Caki2 (cell line): ENCODE measurements around the gene LARGE1. TPM values are rescaled to one million over a fixed set of nuclear protein-coding genes. Genes with fewer than 3 reads are reported as not detected.

ENCODE experiments used
- DNase-seq: peaks from one replicate; pipeline ENCODE4 v3.0.0-alpha.2; 2015; ENCODE audit warnings: low read depth
- in situ Hi-C: cut with HindIII; loops from 2 replicates; pipeline ENCODE4 v1.10.0; 2016; ENCODE audit warnings: low sequenced_read_pairs, low pct_unique_long_range_greater_than_20kb, mixed read lengths
- total RNA-seq: library from RNA; depleted of rRNA; stranded (reverse); fragments of >200 nt; shearing (Covaris generic); gene quantifications from 2 replicates; pipeline ENCODE4 v1.2.3, GENCODE V29; 2014; ENCODE audit warnings: low replicate concordance; rRNA removed

LARGE1 gene
- 9.7 and 15.0 TPM in 2 replicates for total RNA-seq

- no peak for DNase-seq
- in situ Hi-C loops: no loop called here
These were observed at the start of gene LARGE1 for GRCh38 chr22:33920197-33920540. Gene LARGE1, minus strand, starts transcription at chr22:33920476.

- peak; percentile 67 for DNase-seq
- in situ Hi-C loops: no loop called here
These were observed 48.8 kb upstream of the LARGE1 start for GRCh38 chr22:33969045-33969444.

GRCh38 chr22:33964121-33964520 is 43.8 kb upstream of the LARGE1 start:
- in situ Hi-C loops: no loop called here
- DNase-seq: no peak

GRCh38 chr22:33962409-33962808 is 42.1 kb upstream of the LARGE1 start:
- no peak for DNase-seq
- in situ Hi-C loops: no loop called here

- no peak for DNase-seq
- in situ Hi-C loops: no loop called here
These were observed 38.5 kb upstream of the LARGE1 start for GRCh38 chr22:33958741-33959140.

GRCh38 chr22:33957086-33957485 is 36.8 kb upstream of the LARGE1 start:
- in situ Hi-C loops: no loop called here

GRCh38 chr22:33952776-33953175 is 32.5 kb upstream of the LARGE1 start:
- DNase-seq: no peak
- in situ Hi-C loops: no loop called here

More at GRCh38 chr22:33957086-33957485, 36.8 kb upstream of the LARGE1 start:
- DNase-seq: no peak

- DNase-seq: no peak
- in situ Hi-C loops: no loop called here
These were observed 20.5 kb upstream of the LARGE1 start for GRCh38 chr22:33940741-33941140.

GRCh38 chr22:33932997-33933396 is 12.7 kb upstream of the LARGE1 start:
- peak; percentile 35 for DNase-seq
- in situ Hi-C loops: no loop called here

GRCh38 chr22:33931406-33931805 is 11.1 kb upstream of the LARGE1 start:
- DNase-seq: no peak
- in situ Hi-C loops: no loop called here

- in situ Hi-C loops: no loop called here
- no peak for DNase-seq
These were observed 7.5 kb upstream of the LARGE1 start for GRCh38 chr22:33927752-33928151.

- no peak for DNase-seq
- in situ Hi-C loops: no loop called here
These were observed 4.9 kb upstream of the LARGE1 start for GRCh38 chr22:33925194-33925593.

- in situ Hi-C loops: no loop called here
- DNase-seq: peak; percentile 56
These were observed 3.5 kb upstream of the LARGE1 start for GRCh38 chr22:33923660-33924246.

GRCh38 chr22:33923033-33923432 is 2.8 kb upstream of the LARGE1 start:
- in situ Hi-C loops: no loop called here
- DNase-seq: no peak

- in situ Hi-C loops: no loop called here
- DNase-seq: peak; percentile 33
These were observed 2.0 kb upstream of the LARGE1 start for GRCh38 chr22:33922349-33922681.

GRCh38 chr22:33921525-33922348 is 1.5 kb upstream of the LARGE1 start:
- DNase-seq: peak; percentile 57
- in situ Hi-C loops: no loop called here

GRCh38 chr22:33920927-33921524 is 750 bp upstream of the LARGE1 start:
- peak; percentile 94 for DNase-seq
- in situ Hi-C loops: no loop called here

- in situ Hi-C loops: no loop called here
- peak; percentile 29 for DNase-seq
These were observed 682 bp downstream of the LARGE1 start for GRCh38 chr22:33919391-33920196.
